Endothelial cell (in vitro differentiated cells): ENCODE results near the gene KIF5C. TPM values are rescaled to one million over a fixed set of nuclear protein-coding genes. Genes with fewer than 3 reads are reported as not detected.

Source experiments
- DNase-seq: peaks from one replicate; pipeline ENCODE4 v3.0.0; 2021; ENCODE audit warnings: low spot score
- H3K27ac Mint-ChIP-seq: one replicate; pipeline ENCODE4 v1.8.0; 2021; ENCODE audit warnings: mixed read lengths, inconsistent platforms; ENCODE audit not compliant: unreplicated experiment
- H3K27me3 Mint-ChIP-seq: one replicate; pipeline ENCODE4 v1.8.0; 2021; ENCODE audit warnings: mild to moderate bottlenecking, moderate library complexity, mixed read lengths, inconsistent platforms; ENCODE audit not compliant: unreplicated experiment
- H3K36me3 Mint-ChIP-seq: one replicate; pipeline ENCODE4 v1.8.0; 2021; ENCODE audit warnings: mild to moderate bottlenecking, low read depth, mixed read lengths, inconsistent platforms; ENCODE audit not compliant: unreplicated experiment
- H3K4me1 Mint-ChIP-seq: one replicate; pipeline ENCODE4 v1.8.0; 2021; ENCODE audit warnings: mild to moderate bottlenecking, mixed read lengths, inconsistent platforms; ENCODE audit not compliant: unreplicated experiment
- H3K4me3 Mint-ChIP-seq: one replicate; pipeline ENCODE4 v1.8.0; 2021; ENCODE audit warnings: mild to moderate bottlenecking, mixed read lengths, inconsistent platforms; ENCODE audit not compliant: unreplicated experiment
- H3K9me3 Mint-ChIP-seq: one replicate; pipeline ENCODE4 v1.8.0; 2021; ENCODE audit warnings: mixed read lengths, inconsistent platforms; ENCODE audit not compliant: unreplicated experiment
- CTCF ChIP-seq: fragments of 200-600 bp; sonication (generic); IDR thresholded peaks from one replicate; pipeline ENCODE4 v1.5.0; 2021; ENCODE audit warnings: antibody characterized with exemption; ENCODE audit not compliant: unreplicated experiment
- total RNA-seq: library from RNA; stranded (reverse); fragmentation: NEBNext Ultra II Directional; extraction: Animal tissue kit (Norgen Biotek cat#: 25700); gene quantifications from one replicate; pipeline ENCODE4 v1.2.1, GENCODE V29; 2021; ENCODE audit not compliant: unreplicated experiment

Gene KIF5C
- total RNA-seq, 1 donor from 2014 or later = 50.6 TPM

- Mint-ChIP-seq H3K9me3 (peaks cover 6% of the 10 kb centered on the region), H3K27ac (no peak overlapping the region), H3K4me3 (no peak overlapping the region), H3K4me1 (peaks cover 21% of the 10 kb centered on the region), H3K27me3 (no peaks in the 10 kb centered on the region), H3K36me3 (peaks cover 12% of the 10 kb centered on the region)
- DNase-seq = no peak
- no peak for TF ChIP-seq CTCF
These were observed 21.1 kb downstream of the KIF5C start for GRCh38 chr2:148896136-148896535.

GRCh38 chr2:148899638-148900318, 24.8 kb downstream of the KIF5C start:
- Mint-ChIP-seq H3K4me3 (no peak overlapping the region), H3K27ac (no peak overlapping the region), H3K36me3 (peaks cover 4% of the 10 kb centered on the region), H3K4me1 (peaks cover 20% of the 10 kb centered on the region), H3K9me3 (no peaks in the 10 kb centered on the region), H3K27me3 (no peaks in the 10 kb centered on the region)
- no peak for TF ChIP-seq CTCF
- DNase-seq = no peak

- Mint-ChIP-seq H3K27ac (no peak overlapping the region), H3K36me3 (peaks cover 8% of the 10 kb centered on the region), H3K9me3 (no peaks in the 10 kb centered on the region), H3K4me3 (no peak overlapping the region), H3K27me3 (peaks cover 3% of the 10 kb centered on the region), H3K4me1 (peaks cover 23% of the 10 kb centered on the region)
- no peak for DNase-seq
- TF ChIP-seq CTCF = no peak
These were observed 25.4 kb downstream of the KIF5C start for GRCh38 chr2:148900350-148900837.

GRCh38 chr2:148901142-148901541, 26.1 kb downstream of the KIF5C start:
- H3K9me3 Mint-ChIP-seq = no peaks in the 10 kb centered on the region
- no peak for DNase-seq
- peaks cover 15% of the 10 kb centered on the region for H3K36me3 Mint-ChIP-seq
- peaks cover 4% of the 10 kb centered on the region for H3K27me3 Mint-ChIP-seq
- no peak overlapping the region for H3K4me3 Mint-ChIP-seq
- TF ChIP-seq CTCF = no peak
- peaks cover 26% of the 10 kb centered on the region for H3K4me1 Mint-ChIP-seq
- no peak overlapping the region for H3K27ac Mint-ChIP-seq

GRCh38 chr2:148902798-148903197, 27.8 kb downstream of the KIF5C start:
- Mint-ChIP-seq H3K36me3 (peaks cover 15% of the 10 kb centered on the region), H3K9me3 (no peaks in the 10 kb centered on the region), H3K4me3 (no peak overlapping the region), H3K27ac (no peak overlapping the region), H3K4me1 (peaks cover 27% of the 10 kb centered on the region), H3K27me3 (peaks cover 4% of the 10 kb centered on the region)
- TF ChIP-seq CTCF = no peak
- DNase-seq = no peak
